ENCODE measurements around the gene VRK2. TPM values are rescaled to one million over a fixed set of nuclear protein-coding genes. Genes with fewer than 3 reads are reported as not detected.

VRK2 gene
- total RNA-seq, 1 donor from 2014 or later: 7.2 TPM

DNA sequence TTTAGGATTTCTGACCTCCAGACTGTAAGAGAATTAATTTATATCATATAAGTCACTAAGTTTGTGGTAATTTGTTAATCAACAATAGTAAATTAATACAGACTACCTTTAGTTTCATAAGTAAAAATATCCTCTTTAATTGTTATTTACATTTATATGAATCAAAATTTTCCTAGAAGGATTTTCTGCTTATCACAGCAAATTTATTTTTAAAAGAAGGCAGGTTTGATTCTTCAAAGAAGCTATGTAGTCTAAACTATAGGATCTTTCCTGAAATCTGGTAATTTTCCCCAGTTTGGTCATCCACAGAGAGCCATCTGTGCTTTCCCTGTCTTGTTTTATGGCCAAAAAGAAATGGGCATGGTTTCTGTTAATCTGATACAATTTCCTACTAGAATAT lies 13.1 kb upstream of the VRK2 start:
- no peaks in the 10 kb centered on the region for H3K4me1 Mint-ChIP-seq (ENCODE audit: low read depth, unreplicated experiment)
- no peaks in the 10 kb centered on the region for H3K36me3 Mint-ChIP-seq (ENCODE audit: unreplicated experiment)
- H3K27me3 Mint-ChIP-seq (ENCODE audit: unreplicated experiment): peaks cover 1% of the 10 kb centered on the region

DNA sequence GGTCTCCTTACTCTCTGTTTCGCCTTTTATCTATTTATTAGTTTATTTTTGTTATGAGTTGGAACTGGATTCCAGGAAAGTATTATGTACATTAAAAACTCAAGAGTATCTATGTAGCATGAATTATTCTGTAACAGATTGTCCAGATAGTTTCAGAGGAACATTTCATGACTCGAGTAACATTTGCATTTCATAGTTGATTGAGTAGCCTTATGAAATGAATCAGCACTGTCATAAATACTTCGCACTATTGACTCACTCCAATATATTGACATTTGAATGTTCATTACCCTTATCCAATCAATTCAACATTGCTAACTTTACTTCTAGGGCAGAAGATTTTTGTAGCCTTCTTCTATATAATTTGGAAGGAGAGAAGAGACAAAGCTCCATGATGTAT lies 11.3 kb upstream of the VRK2 start:
- no peaks in the 10 kb centered on the region for H3K9me3 Mint-ChIP-seq (ENCODE audit: unreplicated experiment)
- H3K27ac Mint-ChIP-seq (ENCODE audit: unreplicated experiment): no peak overlapping the region
- H3K4me3 Mint-ChIP-seq (ENCODE audit: unreplicated experiment): no peak overlapping the region
- H3K4me1 Mint-ChIP-seq (ENCODE audit: low read depth, unreplicated experiment): no peaks in the 10 kb centered on the region
- TF ChIP-seq, protein P1, sequence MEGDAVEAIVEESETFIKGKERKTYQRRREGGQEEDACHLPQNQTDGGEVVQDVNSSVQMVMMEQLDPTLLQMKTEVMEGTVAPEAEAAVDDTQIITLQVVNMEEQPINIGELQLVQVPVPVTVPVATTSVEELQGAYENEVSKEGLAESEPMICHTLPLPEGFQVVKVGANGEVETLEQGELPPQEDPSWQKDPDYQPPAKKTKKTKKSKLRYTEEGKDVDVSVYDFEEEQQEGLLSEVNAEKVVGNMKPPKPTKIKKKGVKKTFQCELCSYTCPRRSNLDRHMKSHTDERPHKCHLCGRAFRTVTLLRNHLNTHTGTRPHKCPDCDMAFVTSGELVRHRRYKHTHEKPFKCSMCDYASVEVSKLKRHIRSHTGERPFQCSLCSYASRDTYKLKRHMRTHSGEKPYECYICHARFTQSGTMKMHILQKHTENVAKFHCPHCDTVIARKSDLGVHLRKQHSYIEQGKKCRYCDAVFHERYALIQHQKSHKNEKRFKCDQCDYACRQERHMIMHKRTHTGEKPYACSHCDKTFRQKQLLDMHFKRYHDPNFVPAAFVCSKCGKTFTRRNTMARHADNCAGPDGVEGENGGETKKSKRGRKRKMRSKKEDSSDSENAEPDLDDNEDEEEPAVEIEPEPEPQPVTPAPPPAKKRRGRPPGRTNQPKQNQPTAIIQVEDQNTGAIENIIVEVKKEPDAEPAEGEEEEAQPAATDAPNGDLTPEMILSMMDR (IDR thresholded peaks at IDR 0.05; ENCODE audit: partially characterized antibody, unreplicated experiment): no peak
- H3K27me3 Mint-ChIP-seq (ENCODE audit: unreplicated experiment): peaks cover 1% of the 10 kb centered on the region
- DNase-seq: no peak
- H3K36me3 Mint-ChIP-seq (ENCODE audit: unreplicated experiment): no peaks in the 10 kb centered on the region

More for the DNA sequence above, 13.1 kb upstream of the VRK2 start:
- DNase-seq: no peak
- TF ChIP-seq, protein P1 (IDR thresholded peaks at IDR 0.05; ENCODE audit: partially characterized antibody, unreplicated experiment): no peak
- Mint-ChIP-seq H3K27ac (ENCODE audit: unreplicated experiment) (no peak overlapping the region), H3K9me3 (ENCODE audit: unreplicated experiment) (no peaks in the 10 kb centered on the region), H3K4me3 (ENCODE audit: unreplicated experiment) (no peak overlapping the region)

DNA sequence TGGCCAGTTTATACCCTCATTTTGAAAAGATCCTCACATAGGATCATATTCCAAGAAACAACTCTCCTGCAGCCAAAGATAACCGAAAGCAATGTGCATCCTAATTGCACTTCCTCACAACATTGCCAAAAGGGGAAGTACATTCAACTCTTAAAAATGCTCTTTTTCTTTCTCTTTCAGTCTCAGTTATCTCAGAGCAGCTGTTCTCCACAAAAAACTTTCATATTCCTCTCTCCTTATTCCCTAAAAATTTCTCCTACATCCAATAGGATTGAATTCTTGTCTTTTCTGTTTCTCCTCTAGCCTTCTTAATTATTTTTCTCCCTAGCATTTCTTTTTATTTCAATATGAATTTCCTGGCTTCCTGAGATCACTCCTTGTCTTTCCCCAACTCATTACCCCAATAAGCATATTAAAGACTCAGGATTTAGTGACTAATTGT lies 7.4 kb upstream of the VRK2 start:
- no peak overlapping the region for H3K27ac Mint-ChIP-seq (ENCODE audit: unreplicated experiment)
- DNase-seq: no peak

DNA sequence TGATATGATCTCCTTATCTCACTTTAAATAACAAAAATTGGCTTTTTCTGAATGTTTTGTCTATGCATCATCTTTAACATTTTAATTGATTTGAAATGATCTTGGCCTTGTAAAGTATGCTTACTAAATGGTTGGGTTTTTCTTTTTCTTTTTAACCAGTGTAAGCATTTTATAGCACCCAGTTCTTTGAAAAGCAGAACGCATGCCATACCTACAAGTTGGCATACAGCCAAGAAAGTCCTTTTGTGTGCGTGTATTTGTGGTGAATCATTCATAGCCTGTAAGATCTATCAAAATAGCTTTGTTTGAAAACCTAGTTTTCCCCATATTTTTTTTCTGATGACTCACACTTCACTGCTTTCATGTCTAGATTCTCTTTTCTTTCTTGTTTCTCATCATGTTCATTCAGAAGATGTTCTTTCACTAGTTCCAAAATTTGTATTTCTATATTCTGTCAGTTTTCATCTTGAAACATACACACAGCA lies 4.1 kb upstream of the VRK2 start:
- H3K27me3 Mint-ChIP-seq (ENCODE audit: unreplicated experiment): peaks cover 2% of the 10 kb centered on the region
- no peaks in the 10 kb centered on the region for H3K4me1 Mint-ChIP-seq (ENCODE audit: low read depth, unreplicated experiment)
- H3K9me3 Mint-ChIP-seq (ENCODE audit: unreplicated experiment): no peaks in the 10 kb centered on the region
- H3K4me3 Mint-ChIP-seq (ENCODE audit: unreplicated experiment): no peak overlapping the region
- H3K36me3 Mint-ChIP-seq (ENCODE audit: unreplicated experiment): no peaks in the 10 kb centered on the region
- TF ChIP-seq, protein P1 (IDR thresholded peaks at IDR 0.05; ENCODE audit: partially characterized antibody, unreplicated experiment): no peak
- no peak overlapping the region for H3K27ac Mint-ChIP-seq (ENCODE audit: unreplicated experiment)
- no peak for DNase-seq

More for the DNA sequence above, 7.4 kb upstream of the VRK2 start:
- no peak overlapping the region for H3K4me3 Mint-ChIP-seq (ENCODE audit: unreplicated experiment)
- no peaks in the 10 kb centered on the region for H3K36me3 Mint-ChIP-seq (ENCODE audit: unreplicated experiment)
- TF ChIP-seq, protein P1 (IDR thresholded peaks at IDR 0.05; ENCODE audit: partially characterized antibody, unreplicated experiment): no peak
- no peaks in the 10 kb centered on the region for H3K27me3 Mint-ChIP-seq (ENCODE audit: unreplicated experiment)
- no peaks in the 10 kb centered on the region for H3K4me1 Mint-ChIP-seq (ENCODE audit: low read depth, unreplicated experiment)
- no peaks in the 10 kb centered on the region for H3K9me3 Mint-ChIP-seq (ENCODE audit: unreplicated experiment)

DNA sequence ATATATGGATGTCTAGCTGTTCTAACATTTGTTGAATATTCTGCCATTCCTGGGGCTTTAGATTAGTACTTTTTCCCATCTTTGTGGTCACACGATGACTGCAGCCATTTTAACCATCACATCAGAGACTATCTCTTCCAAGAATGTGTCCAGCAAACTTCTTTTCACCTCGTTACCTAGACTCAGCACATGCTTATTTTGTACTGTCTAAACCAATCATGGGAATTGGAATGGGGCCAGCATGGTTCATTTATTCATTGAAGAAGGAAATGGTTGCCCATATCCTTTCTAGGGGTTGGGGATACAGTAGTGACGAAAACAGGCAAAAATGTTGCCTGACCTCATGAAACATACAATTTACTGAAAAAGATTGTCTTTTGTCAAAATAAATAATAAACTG lies 2.5 kb upstream of the VRK2 start:
- H3K4me1 Mint-ChIP-seq (ENCODE audit: low read depth, unreplicated experiment): no peaks in the 10 kb centered on the region
- H3K9me3 Mint-ChIP-seq (ENCODE audit: unreplicated experiment): no peaks in the 10 kb centered on the region
- no peak for DNase-seq
- no peak overlapping the region for H3K4me3 Mint-ChIP-seq (ENCODE audit: unreplicated experiment)
- no peak overlapping the region for H3K27ac Mint-ChIP-seq (ENCODE audit: unreplicated experiment)
- peaks cover 2% of the 10 kb centered on the region for H3K27me3 Mint-ChIP-seq (ENCODE audit: unreplicated experiment)
- TF ChIP-seq, protein P1 (IDR thresholded peaks at IDR 0.05; ENCODE audit: partially characterized antibody, unreplicated experiment): no peak
- H3K36me3 Mint-ChIP-seq (ENCODE audit: unreplicated experiment): no peaks in the 10 kb centered on the region
